ENCODE data around the gene ATG14. TPM values are rescaled to one million over a fixed set of nuclear protein-coding genes. Genes with fewer than 3 reads are reported as not detected.
A peak's percentile ranks its signal among the peaks of the same experiment; 100 is the strongest.
"Not testable (repeated sequence)": the region's sequence is repeated elsewhere in the genome, so short reads cannot be mapped to it uniquely, and the experiment has no call there.

ATG14 gene
- total RNA-seq, 1 experiment from 2014 or later, result 8.3 TPM

DNA sequence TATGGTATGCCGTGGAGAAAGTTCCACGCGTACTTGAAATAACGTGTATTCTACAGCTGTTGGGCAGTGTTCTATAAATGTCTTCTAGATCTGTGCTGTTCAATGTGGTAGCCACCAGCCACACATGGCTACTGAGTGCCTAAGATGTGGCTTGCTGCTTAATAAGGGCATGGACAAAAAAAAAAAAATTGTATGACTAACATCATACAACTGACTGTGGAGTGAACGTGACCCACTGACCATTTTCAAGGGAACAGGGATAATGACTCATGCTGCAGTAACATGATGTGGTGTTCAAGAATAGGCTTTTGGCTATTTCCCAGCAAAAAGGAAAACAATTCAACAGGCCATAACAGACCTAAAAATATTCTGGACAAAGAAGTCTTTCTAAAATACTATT lies 13.0 kb downstream of the ATG14 start:
- Histone ChIP-seq H3K4me1 (replicated peaks) (peaks cover 20% of the 10 kb centered on the region), H3K4me3 (no peak overlapping the region), H3K27me3 (replicated peaks) (no peaks in the 10 kb centered on the region), H3K36me3 (no peaks in the 10 kb centered on the region), H3K9me3 (replicated peaks) (no peaks in the 10 kb centered on the region), H3K27ac (no peak overlapping the region)
- DNase-seq (ENCODE audit: low read depth in 1 of 2, low spot score in 2 of 2), result peak; percentile 63 to 65

GRCh38 chr14:55389330-55389729 lies 22.3 kb downstream of the ATG14 start:
- no peaks in the 10 kb centered on the region for H3K9me3 ChIP-seq (replicated peaks)
- peaks cover 9% of the 10 kb centered on the region for H3K36me3 ChIP-seq
- no peak overlapping the region for H3K4me3 ChIP-seq
- DNase-seq (ENCODE audit: low read depth in 1 of 2, low spot score in 2 of 2), result peak in 1 of 2 experiments; percentile 53
- no peaks in the 10 kb centered on the region for H3K27me3 ChIP-seq (replicated peaks)
- peak overlapping the region; percentile 14 for H3K27ac ChIP-seq
- peaks cover 15% of the 10 kb centered on the region for H3K4me1 ChIP-seq (replicated peaks)

DNA sequence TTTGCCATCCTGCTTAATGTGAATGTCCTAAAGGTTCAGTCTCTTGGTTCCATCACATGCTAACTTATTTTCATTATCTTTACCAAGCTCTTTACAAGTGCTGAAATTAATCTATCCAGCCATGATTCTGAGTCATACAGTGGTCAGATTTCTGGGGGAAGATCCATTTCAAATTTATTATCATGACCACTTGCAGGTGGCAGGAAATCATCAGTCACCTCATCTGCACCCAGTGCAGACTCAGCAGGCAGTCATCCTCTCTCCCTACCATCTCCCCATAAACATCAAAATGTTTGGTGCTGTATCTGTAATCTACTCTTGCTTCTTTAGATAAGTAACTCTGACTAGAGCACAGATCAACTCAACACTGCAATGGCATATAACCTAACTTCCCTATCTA lies 23.5 kb downstream of the ATG14 start:
- no peaks in the 10 kb centered on the region for H3K9me3 ChIP-seq (replicated peaks)
- no peak overlapping the region for H3K27ac ChIP-seq
- peaks cover 23% of the 10 kb centered on the region for H3K4me1 ChIP-seq (replicated peaks)
- DNase-seq (ENCODE audit: low read depth in 1 of 2, low spot score in 2 of 2), result no peak
- no peaks in the 10 kb centered on the region for H3K27me3 ChIP-seq (replicated peaks)
- no peak overlapping the region for H3K4me3 ChIP-seq
- peaks cover 9% of the 10 kb centered on the region for H3K36me3 ChIP-seq

GRCh38 chr14:55387121-55387520 lies 24.5 kb downstream of the ATG14 start:
- no peak overlapping the region for H3K27ac ChIP-seq
- H3K9me3 ChIP-seq (replicated peaks), result no peaks in the 10 kb centered on the region
- DNase-seq (ENCODE audit: low read depth in 1 of 2, low spot score in 2 of 2), result no peak

GRCh38 chr14:55386037-55386808 lies 25.4 kb downstream of the ATG14 start:
- H3K9me3 ChIP-seq (replicated peaks), result no peaks in the 10 kb centered on the region
- H3K36me3 ChIP-seq, result peaks cover 18% of the 10 kb centered on the region
- H3K27me3 ChIP-seq (replicated peaks), result no peaks in the 10 kb centered on the region
- no peak overlapping the region for H3K4me3 ChIP-seq
- peaks cover 42% of the 10 kb centered on the region for H3K4me1 ChIP-seq (replicated peaks)
- no peak for DNase-seq (ENCODE audit: low read depth in 1 of 2, low spot score in 2 of 2)
- no peak overlapping the region for H3K27ac ChIP-seq

More at GRCh38 chr14:55387121-55387520, 24.5 kb downstream of the ATG14 start:
- Histone ChIP-seq H3K27me3 (replicated peaks) (no peaks in the 10 kb centered on the region), H3K4me1 (replicated peaks) (peaks cover 33% of the 10 kb centered on the region), H3K4me3 (no peak overlapping the region), H3K36me3 (peaks cover 9% of the 10 kb centered on the region)

- Histone ChIP-seq H3K4me3 (no peak overlapping the region), H3K27me3 (replicated peaks) (no peaks in the 10 kb centered on the region), H3K36me3 (peaks cover 21% of the 10 kb centered on the region), H3K9me3 (replicated peaks) (no peaks in the 10 kb centered on the region), H3K27ac (no peak overlapping the region), H3K4me1 (replicated peaks) (peaks cover 41% of the 10 kb centered on the region)
- no peak for DNase-seq (ENCODE audit: low read depth in 1 of 2, low spot score in 2 of 2)
Measured at GRCh38 chr14:55384536-55384935, 27.1 kb downstream of the ATG14 start.

GRCh38 chr14:55383541-55384140 lies 28.0 kb downstream of the ATG14 start:
- peak overlapping the region; percentile 63 for H3K27ac ChIP-seq
- H3K4me1 ChIP-seq (replicated peaks), result peaks cover 32% of the 10 kb centered on the region
- peak in 1 of 2 experiments; percentile 24 for DNase-seq (ENCODE audit: low read depth in 1 of 2, low spot score in 2 of 2)
- no peak overlapping the region for H3K4me3 ChIP-seq
- H3K9me3 ChIP-seq (replicated peaks), result no peaks in the 10 kb centered on the region
- H3K36me3 ChIP-seq, result peaks cover 21% of the 10 kb centered on the region
- no peaks in the 10 kb centered on the region for H3K27me3 ChIP-seq (replicated peaks)

- H3K27me3 ChIP-seq (replicated peaks); H3K9me3 ChIP-seq (replicated peaks); H3K4me3 ChIP-seq: not testable (repeated sequence)
- Histone ChIP-seq H3K27ac (peak overlapping the region; percentile 63), H3K4me1 (replicated peaks) (peaks cover 31% of the 10 kb centered on the region), H3K36me3 (peaks cover 21% of the 10 kb centered on the region)
- DNase-seq (ENCODE audit: low read depth in 1 of 2, low spot score in 2 of 2), result peak; percentile 78 to 81
Measured at GRCh38 chr14:55383056-55383466, 28.6 kb downstream of the ATG14 start.

- Histone ChIP-seq H3K27ac (peak overlapping the region; percentile 63), H3K4me3 (no peak overlapping the region), H3K27me3 (replicated peaks) (no peaks in the 10 kb centered on the region), H3K36me3 (peaks cover 21% of the 10 kb centered on the region), H3K4me1 (replicated peaks) (peaks cover 31% of the 10 kb centered on the region), H3K9me3 (replicated peaks) (no peaks in the 10 kb centered on the region)
- peak in 1 of 2 experiments; percentile 19 for DNase-seq (ENCODE audit: low read depth in 1 of 2, low spot score in 2 of 2)
Measured at GRCh38 chr14:55382483-55382882, 29.1 kb downstream of the ATG14 start.

DNA sequence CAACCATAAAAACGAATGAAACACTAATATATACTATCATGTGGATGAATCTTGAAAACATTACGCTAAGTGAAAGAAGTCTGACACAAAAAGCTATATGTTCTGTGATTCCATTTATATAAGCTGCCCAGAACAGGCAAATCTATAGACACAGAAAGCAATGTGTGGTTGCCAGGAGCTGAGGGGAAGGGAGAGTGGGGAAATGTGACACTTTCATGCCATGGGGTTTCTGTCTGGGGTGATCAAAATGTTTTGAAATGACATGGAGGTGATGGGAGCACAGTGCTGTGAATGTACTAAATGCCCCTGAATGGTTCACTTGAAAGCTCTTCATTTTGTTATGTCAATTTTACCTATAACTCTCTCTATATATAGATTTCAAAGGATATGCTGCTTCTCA lies 30.1 kb downstream of the ATG14 start:
- Histone ChIP-seq H3K9me3 (replicated peaks) (no peaks in the 10 kb centered on the region), H3K27ac (no peak overlapping the region; the same call in 1 of the 2 replicates), H3K36me3 (peaks cover 24% of the 10 kb centered on the region), H3K4me3 (no peak overlapping the region), H3K4me1 (replicated peaks) (peaks cover 31% of the 10 kb centered on the region), H3K27me3 (replicated peaks) (no peaks in the 10 kb centered on the region)
- DNase-seq (ENCODE audit: low read depth in 1 of 2, low spot score in 2 of 2), result no peak

DNA sequence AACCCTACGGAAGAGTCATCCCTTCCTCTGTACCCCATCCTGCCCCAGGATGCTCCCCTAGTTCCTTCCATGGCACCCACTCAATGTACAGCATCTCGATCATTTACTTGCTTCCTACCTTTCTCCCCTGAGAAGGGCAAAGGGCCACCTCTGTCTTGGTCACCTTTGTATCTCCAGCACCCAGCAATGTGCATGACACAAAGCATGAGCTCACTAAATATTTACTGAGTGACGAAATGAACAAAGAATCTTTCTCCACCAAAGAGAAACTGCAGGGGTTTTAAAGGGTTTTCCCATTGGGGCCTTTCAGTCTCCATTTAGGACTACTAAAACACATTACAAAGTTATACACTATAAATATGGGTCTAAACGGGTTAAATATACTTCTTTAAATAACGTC lies 30.6 kb downstream of the ATG14 start:
- Histone ChIP-seq H3K27ac (no peak overlapping the region), H3K4me3 (no peak overlapping the region), H3K4me1 (replicated peaks) (peaks cover 31% of the 10 kb centered on the region), H3K36me3 (peaks cover 28% of the 10 kb centered on the region), H3K9me3 (replicated peaks) (no peaks in the 10 kb centered on the region), H3K27me3 (replicated peaks) (no peaks in the 10 kb centered on the region)
- peak in 1 of 2 experiments; percentile 6 for DNase-seq (ENCODE audit: low read depth in 1 of 2, low spot score in 2 of 2)

DNA sequence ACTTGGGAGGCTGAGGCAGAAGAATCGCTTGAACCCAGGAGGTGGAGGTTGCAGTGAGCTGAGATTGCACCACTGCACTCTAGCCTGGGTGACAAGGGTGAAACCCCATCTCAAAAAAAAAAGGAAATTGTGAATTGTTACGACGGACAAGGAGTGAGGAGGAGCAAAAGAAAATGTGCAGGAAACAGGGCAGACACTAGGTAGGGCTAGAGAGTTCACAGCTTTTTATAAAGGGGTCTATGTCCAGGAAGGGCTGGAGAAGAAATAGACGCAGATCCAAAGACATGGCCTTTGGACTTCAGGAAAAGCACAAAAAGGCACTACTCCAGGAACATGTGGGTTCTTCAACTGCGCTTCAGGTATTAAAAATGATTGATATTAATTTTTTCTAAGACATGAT lies 34.4 kb downstream of the ATG14 start:
- Histone ChIP-seq H3K27ac (no peak overlapping the region), H3K4me1 (replicated peaks) (peaks cover 27% of the 10 kb centered on the region), H3K9me3 (replicated peaks) (no peaks in the 10 kb centered on the region), H3K36me3 (peaks cover 28% of the 10 kb centered on the region), H3K4me3 (no peak overlapping the region), H3K27me3 (replicated peaks) (no peaks in the 10 kb centered on the region)
- no peak for DNase-seq (ENCODE audit: low read depth in 1 of 2, low spot score in 2 of 2)

DNA sequence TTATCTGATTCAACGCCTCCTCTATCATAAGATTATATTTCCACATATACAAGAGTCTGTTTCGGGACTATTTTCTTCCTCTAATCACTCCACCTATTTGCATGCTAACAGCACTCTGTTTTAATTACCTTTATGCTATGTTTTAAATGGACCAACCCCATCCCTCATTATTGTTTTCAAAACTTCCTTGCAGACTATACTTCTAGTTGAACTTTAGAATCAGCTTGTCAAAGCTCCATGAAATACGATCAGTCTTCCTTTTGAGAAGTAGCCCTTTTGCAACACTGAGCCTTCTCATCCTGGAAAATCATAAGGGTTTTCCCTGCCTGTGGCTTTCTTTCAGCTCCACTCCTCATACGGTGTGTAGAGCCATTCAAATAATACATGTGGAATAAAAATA lies 36.9 kb downstream of the ATG14 start:
- H3K4me3 ChIP-seq, result no peak overlapping the region
- H3K27ac ChIP-seq, result peak overlapping the region; percentile 22; the same call in 1 of the 2 replicates
- no peaks in the 10 kb centered on the region for H3K9me3 ChIP-seq (replicated peaks)
- no peak for DNase-seq (ENCODE audit: low read depth in 1 of 2, low spot score in 2 of 2)
- peaks cover 13% of the 10 kb centered on the region for H3K4me1 ChIP-seq (replicated peaks)
- H3K27me3 ChIP-seq (replicated peaks), result no peaks in the 10 kb centered on the region
- peaks cover 17% of the 10 kb centered on the region for H3K36me3 ChIP-seq

Measured in SJSA1 (cell line).